Astrocyte of the spinal cord (primary cell): ENCODE data around the gene AKT3.

Experiments used
- DNase-seq: peaks from one replicate; pipeline ENCODE4 v3.0.0; 2011; ENCODE audit warnings: low read depth, low spot score
- H3K4me3 ChIP-seq: 2 replicates; pipeline ENCODE4 v1.5.1; 2011; ENCODE audit warnings: low read depth, mild to moderate bottlenecking, low read length, moderate library complexity
- CTCF ChIP-seq: IDR thresholded peaks from 2 replicates; pipeline ENCODE4 v1.5.1; 2012; ENCODE audit warnings: low read depth, mild to moderate bottlenecking, low read length, inconsistent platforms
- in situ Hi-C: cut with HindIII; loops from 2 replicates; pipeline ENCODE4 v1.10.0; 2017; ENCODE audit warnings: low sequenced_read_pairs

Gene AKT3

DNA sequence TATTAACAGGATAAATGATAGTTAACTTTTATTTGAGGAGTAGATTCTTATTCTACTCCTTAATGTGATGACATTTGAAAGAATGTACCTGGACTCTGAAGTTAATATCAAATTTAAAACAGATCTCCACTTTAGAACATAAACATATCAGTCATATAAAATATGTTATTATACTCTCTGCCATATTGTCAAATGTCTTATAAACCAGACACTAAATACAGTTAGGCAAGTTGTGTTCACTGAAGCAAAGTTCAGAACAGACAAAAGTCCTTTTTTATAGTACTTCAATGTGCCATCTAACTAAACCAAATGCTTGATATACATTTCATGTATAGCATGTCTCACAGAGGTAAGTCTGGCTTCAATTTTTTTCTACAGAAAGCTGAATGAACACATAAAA lies 285.2 kb downstream of the AKT3 start:
- DNase-seq, result no peak
- no peak overlapping the region for H3K4me3 ChIP-seq
- TF ChIP-seq CTCF, result no peak
- in situ Hi-C loops, result no loop called here

DNA sequence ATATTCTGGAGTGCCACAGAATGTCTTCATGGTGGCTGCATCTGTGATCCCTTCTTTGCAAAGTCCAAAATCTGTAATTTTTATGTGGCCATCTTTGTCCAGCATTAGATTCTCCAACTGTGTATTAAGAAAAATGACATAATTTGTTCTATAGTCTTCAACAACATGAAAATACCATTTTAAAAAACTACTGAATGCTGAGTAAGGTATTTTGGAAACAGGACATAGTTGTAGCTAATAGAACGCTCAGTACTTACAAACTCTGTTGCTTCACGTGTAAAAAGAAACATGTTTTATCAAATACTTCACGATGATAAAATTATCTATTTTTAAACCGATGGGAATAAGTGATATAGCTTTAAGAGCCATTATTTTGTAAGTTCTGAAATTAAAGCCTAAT lies 286.3 kb downstream of the AKT3 start:
- no peak overlapping the region for H3K4me3 ChIP-seq
- in situ Hi-C loops, result no loop called here
- no peak for TF ChIP-seq CTCF
- no peak for DNase-seq

GRCh38 chr1:243562473-243562872 lies 287.6 kb downstream of the AKT3 start:
- TF ChIP-seq CTCF, result no peak
- no peak for DNase-seq
- H3K4me3 ChIP-seq, result no peak overlapping the region
- in situ Hi-C loops, result no loop called here

DNA sequence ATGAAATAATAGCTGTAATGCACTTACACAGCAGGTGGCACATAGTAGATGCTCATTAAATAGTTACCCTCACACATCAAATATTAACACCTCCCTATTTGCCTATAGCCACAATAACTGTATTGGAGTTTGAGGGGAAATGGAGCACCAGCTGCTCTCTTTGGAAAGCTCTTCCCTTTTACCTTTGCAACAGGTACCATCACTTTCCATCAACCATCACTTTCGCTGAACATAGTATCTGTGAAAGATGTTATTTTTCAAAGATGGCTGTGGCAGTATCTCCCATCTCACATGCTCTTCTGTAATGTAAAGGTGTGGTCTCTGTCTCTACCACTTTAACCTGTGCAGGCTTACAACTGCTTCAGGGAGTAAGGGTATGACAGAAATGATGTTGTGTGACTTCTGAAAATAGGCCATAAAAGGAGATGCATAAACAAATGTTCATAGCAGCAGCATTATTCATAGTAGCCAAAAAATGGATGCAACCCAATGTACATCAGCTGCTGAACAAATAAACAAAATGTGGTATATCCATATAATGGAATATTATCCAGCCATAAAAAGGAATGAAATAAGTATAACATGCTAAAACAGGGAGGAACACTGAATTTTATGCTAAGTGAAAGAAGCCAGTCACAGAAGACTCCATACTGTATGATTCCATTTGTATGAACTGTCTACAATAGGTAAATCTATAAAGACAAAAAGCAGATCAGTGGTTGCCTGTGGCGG lies 288.3 kb downstream of the AKT3 start:
- in situ Hi-C loops, result no loop called here
- no peak overlapping the region for H3K4me3 ChIP-seq
- no peak for DNase-seq
- no peak for TF ChIP-seq CTCF

DNA sequence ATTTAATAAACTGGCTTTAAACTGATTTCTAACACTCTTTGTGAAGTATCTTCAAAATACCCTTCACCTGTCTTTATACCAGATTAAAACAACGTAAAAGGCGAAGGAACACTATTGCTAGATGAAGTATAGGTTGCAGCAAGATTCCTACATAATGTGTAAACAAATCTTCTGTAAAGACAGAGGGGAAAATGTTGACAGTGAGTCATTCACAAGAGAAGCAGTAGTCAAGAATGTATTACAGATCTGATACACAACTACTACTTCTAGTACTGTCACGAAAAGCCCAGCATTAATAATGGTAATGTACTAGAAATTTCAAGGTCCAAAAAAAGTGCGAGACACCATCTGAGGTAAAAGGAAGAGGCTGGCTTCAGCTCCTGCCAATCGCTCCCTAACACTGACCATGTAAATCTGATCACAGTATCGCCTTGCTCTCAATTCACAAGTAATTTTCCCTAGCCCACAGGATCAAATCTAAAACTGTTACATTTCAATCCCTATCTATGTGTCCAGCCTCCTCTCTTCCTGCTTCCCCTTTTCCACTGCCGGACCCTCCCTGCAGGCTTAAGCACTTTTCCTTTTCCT lies 290.4 kb downstream of the AKT3 start:
- in situ Hi-C loops, result no loop called here
- TF ChIP-seq CTCF, result no peak
- no peak for DNase-seq
- H3K4me3 ChIP-seq, result no peak overlapping the region

GRCh38 chr1:243558576-243558975 lies 291.5 kb downstream of the AKT3 start:
- in situ Hi-C loops, result no loop called here
- no peak for DNase-seq

More at GRCh38 chr1:243558576-243558975, 291.5 kb downstream of the AKT3 start:
- TF ChIP-seq CTCF, result no peak
- H3K4me3 ChIP-seq, result no peak overlapping the region
